A549 (cell line): ENCODE data around the gene PEX16.

Experiments
- ESRRA ChIP-seq: fragments of 150-350 bp; IDR thresholded peaks from 2 replicates; pipeline ENCODE4 v1.6.1; 2014; ENCODE audit warnings: mild to moderate bottlenecking, low read length, borderline replicate concordance
- HOXA7 ChIP-seq: fragments of 250-450 bp; sonication (Bioruptor Pico); IDR thresholded peaks from 2 replicates; pipeline ENCODE4 v1.5.0; 2020; ENCODE audit warnings: mild to moderate bottlenecking, moderate library complexity
- MYC ChIP-seq: IDR thresholded peaks from 2 replicates; pipeline ENCODE4 v1.6.1; 2012; ENCODE audit warnings: mild to moderate bottlenecking, inconsistent platforms, low read length, improper control_type of control experiment, borderline replicate concordance
- RAD21 ChIP-seq, 2 experiments: fragments of >200 bp in 1 of 2; sonication (Bioruptor Twin) in 1 of 2; formaldehyde crosslinking in 1 of 2; IDR thresholded peaks in 1 of 2; conservative IDR thresholded peaks in 1 of 2; 2 replicates in 1 of 2; 3 replicates in 1 of 2; pipeline ENCODE4 v1.6.1; 2012 to 2018; ENCODE audit warnings: inconsistent platforms in 1 of 2

DNA sequence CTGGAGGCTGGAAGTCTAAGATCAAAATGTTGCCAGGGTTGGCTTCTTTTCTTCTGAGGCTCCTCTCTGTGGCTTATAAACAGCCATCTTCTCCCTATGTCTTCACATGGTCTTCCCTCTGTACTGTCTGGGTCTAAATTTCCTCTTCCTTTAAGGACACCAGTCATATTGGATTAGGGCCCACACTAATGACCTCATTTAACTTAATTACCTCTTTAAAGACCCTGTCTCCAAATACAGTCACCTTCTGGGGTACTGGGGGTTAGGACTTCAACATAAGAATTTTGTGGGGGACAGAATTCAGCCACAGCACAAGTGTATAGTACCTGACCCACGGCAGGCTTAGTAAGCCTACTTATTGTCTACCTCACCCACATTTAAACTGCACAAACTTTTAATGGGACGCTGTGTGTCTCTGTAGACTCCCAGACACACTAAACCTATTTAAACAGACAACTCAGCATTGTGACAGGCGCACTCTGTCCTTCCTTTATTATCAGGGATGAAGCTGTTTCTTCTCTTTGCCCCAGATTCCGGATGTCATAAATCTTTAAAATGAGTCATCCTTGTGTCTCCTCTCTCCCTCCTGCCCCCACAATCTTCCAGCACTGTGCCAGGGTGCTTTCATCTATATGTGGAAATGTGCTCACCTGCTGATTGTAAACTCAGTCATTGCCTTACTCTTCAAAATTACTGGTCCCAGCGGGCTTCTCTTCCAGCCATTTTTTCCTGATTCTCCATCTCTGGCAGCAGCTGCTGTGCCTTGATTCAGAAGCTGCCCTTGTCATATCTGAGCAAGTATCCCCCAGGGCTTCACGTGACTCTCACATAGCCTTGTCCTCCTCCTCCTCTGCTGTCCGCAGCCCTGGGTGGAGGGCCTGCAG lies 37.6 kb downstream of the PEX16 start:
- TF ChIP-seq HOXA7 (CRISPR knock-in tag) (no peak), RAD21 (conservative IDR thresholded peaks at IDR 0.05 in 1 of 2, IDR thresholded peaks at IDR 0.05 in 1 of 2) (no peak), ESRRA (no peak), MYC (no peak)
